ENCODE results near the gene HPD.
"Not testable (repeated sequence)": the region's sequence is repeated elsewhere in the genome, so short reads cannot be mapped to it uniquely, and the experiment has no call there.

HPD gene

DNA sequence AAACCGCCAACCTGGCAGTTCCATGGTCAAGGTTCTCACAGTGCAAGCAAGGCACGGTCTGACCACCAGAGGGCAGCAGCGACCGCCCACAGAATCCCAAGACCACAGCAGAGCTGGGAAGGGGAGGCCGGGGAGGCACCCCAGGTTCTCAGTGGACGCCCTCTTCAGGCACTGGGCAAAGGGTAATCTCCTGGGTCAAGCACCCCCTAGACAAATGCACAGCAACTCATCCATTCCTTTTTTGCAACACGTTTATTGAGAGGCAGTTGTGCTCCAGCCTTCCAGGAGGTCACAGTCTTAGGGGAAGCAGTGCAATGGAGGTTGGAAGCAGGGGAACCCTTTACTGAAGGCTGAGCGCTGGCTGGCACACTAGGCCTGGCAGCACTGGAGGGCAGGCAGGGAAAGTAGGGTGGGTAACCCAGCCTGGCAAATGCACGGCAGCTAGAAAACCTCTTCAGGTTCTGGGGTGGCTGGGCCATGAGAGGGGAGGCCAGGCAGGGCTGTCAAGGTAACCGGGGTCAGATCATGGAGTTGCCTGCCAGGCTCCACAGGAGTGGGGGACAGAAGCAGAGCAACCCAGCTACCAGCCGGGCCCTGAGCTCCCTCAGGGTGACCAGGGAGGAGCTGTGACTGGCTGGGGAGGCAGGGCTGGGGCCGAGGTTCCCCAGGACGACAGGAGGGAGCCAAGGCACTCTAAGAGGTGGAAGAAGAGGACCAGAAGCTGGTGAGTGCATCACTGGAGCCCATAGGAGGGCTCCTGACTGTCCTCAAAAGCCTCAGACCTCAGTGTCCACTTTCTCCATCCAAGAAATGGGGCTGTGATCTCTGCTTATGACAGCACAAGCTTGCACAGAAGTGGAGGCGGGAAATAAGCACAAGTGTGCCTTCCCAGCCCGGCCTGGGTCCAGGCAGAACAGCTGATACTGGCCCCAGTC, 63.4 kb downstream of the HPD start:
- H3K27ac Mint-ChIP-seq, result peak overlapping the region; percentile 96
- peak overlapping the region; percentile 80 for H3K4me3 Mint-ChIP-seq
- no peaks in the 10 kb centered on the region for H3K9me3 Mint-ChIP-seq
- H3K36me3 Mint-ChIP-seq (ENCODE audit: low read depth), result peaks cover 34% of the 10 kb centered on the region
- no peaks in the 10 kb centered on the region for H3K27me3 Mint-ChIP-seq (ENCODE audit: low read depth)
- peaks cover 45% of the 10 kb centered on the region for H3K4me1 Mint-ChIP-seq (ENCODE audit: low read depth)

DNA sequence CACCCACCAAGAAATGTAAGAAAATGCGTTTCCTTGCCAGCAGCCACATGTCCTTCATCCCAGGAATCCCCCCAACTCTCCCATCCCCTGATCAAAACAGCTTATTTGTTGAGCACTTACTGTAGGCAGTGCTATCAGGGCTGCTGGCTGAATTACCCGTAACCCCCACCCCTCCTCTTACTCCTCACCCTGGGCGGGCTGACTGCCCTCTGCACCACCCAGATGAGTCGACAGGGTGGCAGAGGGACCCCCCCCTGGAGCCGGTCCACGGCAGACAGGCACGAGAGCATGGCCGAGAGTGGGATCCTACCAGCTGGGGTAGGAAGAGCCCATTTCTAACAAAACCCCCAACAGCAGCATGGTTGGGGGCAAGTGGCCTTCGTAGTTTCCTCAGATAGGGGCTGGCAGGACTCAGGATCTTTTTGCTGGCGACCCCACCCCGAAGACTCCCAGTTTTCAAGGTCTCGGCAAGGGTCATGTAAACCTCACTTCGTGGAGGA, 64.1 kb downstream of the HPD start:
- Mint-ChIP-seq H3K4me1 (ENCODE audit: low read depth) (peaks cover 49% of the 10 kb centered on the region), H3K9me3 (no peaks in the 10 kb centered on the region), H3K36me3 (ENCODE audit: low read depth) (peaks cover 36% of the 10 kb centered on the region), H3K27me3 (ENCODE audit: low read depth) (no peaks in the 10 kb centered on the region), H3K27ac (peak overlapping the region; percentile 96), H3K4me3 (peak overlapping the region; percentile 80)

DNA sequence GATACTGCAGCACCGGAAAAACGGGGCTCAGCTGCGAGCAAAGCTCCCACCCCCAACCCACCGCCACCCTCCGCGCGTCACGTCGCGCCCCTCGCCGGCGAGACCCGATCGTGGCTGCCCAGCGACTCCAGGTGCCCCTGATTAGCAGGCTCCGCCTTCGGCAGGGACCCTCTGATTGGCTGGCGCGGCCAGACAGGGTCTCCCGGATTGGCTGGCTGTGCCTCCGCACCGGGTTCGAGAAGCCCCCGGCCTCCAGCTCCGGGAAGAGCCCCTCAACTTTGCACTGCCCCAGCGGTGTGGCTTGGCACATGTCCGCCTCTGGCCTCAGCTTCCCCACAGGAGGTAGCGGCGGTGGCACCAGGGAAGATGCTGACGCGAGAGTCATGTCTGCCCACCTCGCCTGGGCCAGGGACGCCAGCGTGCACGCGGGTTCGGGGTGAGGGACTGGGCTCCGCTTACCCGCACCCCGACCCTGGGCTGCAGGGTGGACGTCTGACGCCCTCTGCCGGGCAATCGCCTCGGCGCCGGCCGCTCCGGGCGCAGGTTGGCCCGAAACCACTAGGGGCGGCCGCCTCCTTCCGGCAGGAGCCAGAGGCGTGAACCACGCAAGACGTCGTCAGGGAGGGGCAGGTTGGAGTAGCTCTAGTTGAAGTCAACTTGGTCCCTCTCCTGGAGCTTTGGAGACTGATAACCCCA, 64.7 kb downstream of the HPD start:
- Mint-ChIP-seq H3K9me3 (no peaks in the 10 kb centered on the region), H3K27ac (peak overlapping the region; percentile 96), H3K4me3 (peak overlapping the region; percentile 80), H3K36me3 (ENCODE audit: low read depth) (peaks cover 31% of the 10 kb centered on the region), H3K4me1 (ENCODE audit: low read depth) (peaks cover 49% of the 10 kb centered on the region), H3K27me3 (ENCODE audit: low read depth) (no peaks in the 10 kb centered on the region)

DNA sequence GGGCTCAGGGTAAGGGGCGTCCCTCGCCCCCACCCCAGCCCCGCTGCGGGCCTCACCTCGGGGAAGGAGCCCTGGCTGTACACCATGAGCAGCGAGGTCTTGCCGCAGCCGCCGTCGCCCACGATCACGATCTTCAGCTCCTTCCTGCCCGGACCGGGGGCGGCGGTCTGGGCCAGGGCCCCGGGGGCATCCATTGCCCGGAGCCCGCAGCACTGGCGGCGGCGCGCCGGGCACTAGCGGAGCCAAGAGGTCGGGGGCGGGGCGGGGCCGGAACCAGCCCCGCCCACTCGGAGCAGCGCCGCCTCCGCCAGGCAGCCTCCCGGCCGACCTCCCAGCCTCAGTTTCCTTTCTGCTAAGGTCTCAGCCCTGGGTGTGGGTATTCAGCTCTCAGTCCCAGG, 65.2 kb downstream of the HPD start, which contains the start of gene RHOF:
RHOF (minus strand) TSS at position 249 of the 398 bp plus-strand sequence; CDS start at position 194, 55 bp downstream.
- Mint-ChIP-seq H3K9me3 (no peaks in the 10 kb centered on the region), H3K27ac (peak within 1 kb of the TSS; percentile 96), H3K36me3 (ENCODE audit: low read depth) (peaks cover 27% of the 10 kb centered on the region), H3K27me3 (ENCODE audit: low read depth) (no peaks in the 10 kb centered on the region), H3K4me1 (ENCODE audit: low read depth) (peaks cover 47% of the 10 kb centered on the region), H3K4me3 (peak within 1 kb of the TSS; percentile 91)

DNA sequence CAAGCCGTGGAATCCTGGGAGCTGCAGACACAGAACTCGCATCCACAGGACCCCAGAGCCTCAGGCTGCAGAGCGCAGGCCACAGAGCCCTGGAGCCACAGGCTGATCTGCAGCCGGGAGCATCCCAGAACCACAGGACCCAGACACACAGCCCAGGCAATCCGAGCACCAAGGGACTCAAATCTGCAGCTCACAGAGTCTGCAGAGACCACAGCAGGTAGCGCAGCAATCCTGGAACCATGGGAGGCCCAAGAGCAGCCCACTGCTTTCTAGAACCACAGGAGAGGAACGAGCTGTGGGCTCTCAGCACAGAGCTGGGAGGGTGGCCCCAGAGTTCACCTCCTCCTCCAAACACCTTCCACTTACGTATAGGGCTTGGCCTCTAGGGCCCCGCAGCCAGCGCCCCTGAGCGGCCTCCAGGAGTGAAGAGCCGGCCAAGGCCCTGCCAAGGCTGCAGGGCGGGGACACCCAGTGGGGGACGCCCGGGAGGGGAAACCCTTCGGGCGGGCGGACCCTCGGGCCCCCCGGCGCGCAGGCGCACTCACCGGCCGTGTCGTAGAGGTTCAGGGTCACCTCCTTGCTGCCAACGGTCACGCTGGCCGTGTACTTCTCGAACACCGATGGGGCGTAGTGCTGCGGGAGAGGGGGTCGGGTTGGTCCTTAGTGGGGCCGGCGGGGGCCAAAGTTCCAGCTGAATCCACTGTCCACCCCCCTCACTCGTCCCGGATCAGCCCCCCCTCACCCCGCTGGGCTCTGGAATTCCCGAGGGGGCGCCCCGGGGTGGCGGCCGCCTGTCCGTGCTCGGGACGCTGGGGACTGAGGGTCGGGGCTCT, 65.8 kb downstream of the HPD start:
- peaks cover 24% of the 10 kb centered on the region for H3K36me3 Mint-ChIP-seq (ENCODE audit: low read depth)
- H3K9me3 Mint-ChIP-seq, result no peaks in the 10 kb centered on the region
- H3K4me3 Mint-ChIP-seq, result peak overlapping the region; percentile 91
- peak overlapping the region; percentile 88 for H3K27ac Mint-ChIP-seq
- no peaks in the 10 kb centered on the region for H3K27me3 Mint-ChIP-seq (ENCODE audit: low read depth)
- peaks cover 49% of the 10 kb centered on the region for H3K4me1 Mint-ChIP-seq (ENCODE audit: low read depth)

DNA sequence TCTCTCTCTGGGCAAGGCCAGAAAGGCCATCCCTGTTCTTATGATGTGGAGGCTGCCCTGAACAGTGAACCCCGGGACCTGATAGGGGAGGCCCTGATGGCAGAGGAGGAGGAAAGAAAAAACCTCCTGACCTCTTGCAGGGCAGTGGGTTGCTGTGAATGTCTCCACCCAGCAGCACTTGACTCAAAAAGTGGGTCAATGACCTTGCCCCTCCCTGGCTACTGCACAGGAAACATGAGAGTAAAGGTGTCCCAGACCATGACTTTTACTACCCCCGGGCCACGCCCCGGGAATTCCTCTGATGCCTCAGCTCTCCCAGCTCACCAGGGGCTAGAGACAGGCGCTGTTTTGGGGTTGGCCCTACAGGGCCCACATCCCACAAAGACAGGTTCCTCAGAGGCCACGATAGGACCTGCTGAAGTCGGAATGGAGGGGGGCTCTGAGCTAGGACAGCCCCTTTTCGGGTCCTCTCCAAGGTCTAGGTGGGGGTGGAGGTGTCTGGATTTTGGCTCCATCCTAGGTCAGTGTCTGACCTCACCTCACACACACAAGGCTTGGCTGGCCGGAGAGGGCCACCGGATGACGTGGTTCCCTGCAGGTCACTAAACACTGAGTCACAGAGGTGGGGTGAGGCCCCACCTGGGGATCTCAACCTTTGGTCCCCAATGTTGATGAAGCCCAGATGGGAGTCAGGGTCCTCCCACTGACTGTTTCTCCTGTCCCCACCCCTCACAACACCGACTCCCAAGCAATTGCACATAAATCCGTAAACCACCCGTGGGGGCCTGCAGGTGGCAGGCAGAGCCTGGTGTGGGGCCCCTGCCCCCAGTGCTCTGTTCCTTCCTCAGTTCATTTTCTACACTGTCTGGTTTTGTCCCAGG, 66.7 kb downstream of the HPD start:
- Mint-ChIP-seq H3K27ac (peak overlapping the region; percentile 88), H3K9me3 (no peaks in the 10 kb centered on the region), H3K4me3 (peak overlapping the region; percentile 91), H3K27me3 (ENCODE audit: low read depth) (no peaks in the 10 kb centered on the region), H3K36me3 (ENCODE audit: low read depth) (peaks cover 22% of the 10 kb centered on the region), H3K4me1 (ENCODE audit: low read depth) (peaks cover 53% of the 10 kb centered on the region)

DNA sequence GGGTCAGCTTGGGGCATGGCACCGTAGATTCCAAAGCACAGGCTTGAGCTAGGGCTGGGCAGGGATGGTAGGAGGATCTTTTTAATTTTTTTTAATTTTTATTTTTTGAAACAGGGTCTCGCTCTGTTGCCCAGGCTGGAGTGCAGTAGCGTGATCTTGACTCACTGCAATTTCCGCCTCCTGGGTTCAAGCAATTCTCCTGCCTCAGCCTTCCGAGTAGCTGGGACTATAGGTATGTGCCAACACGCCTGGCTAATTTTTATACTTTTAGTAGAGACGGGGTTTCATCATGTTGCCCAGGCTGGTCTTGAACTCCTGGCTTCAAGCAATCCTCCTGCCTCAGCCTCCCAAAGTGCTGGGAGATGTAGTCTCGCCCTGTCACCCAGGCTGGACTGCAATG, 67.9 kb downstream of the HPD start:
- peaks cover 28% of the 10 kb centered on the region for H3K36me3 Mint-ChIP-seq (ENCODE audit: low read depth)
- H3K9me3 Mint-ChIP-seq; H3K27me3 Mint-ChIP-seq (ENCODE audit: low read depth): not testable (repeated sequence)
- peak overlapping the region; percentile 97 for H3K27ac Mint-ChIP-seq
- H3K4me3 Mint-ChIP-seq, result peak overlapping the region; percentile 91
- peaks cover 59% of the 10 kb centered on the region for H3K4me1 Mint-ChIP-seq (ENCODE audit: low read depth)

DNA sequence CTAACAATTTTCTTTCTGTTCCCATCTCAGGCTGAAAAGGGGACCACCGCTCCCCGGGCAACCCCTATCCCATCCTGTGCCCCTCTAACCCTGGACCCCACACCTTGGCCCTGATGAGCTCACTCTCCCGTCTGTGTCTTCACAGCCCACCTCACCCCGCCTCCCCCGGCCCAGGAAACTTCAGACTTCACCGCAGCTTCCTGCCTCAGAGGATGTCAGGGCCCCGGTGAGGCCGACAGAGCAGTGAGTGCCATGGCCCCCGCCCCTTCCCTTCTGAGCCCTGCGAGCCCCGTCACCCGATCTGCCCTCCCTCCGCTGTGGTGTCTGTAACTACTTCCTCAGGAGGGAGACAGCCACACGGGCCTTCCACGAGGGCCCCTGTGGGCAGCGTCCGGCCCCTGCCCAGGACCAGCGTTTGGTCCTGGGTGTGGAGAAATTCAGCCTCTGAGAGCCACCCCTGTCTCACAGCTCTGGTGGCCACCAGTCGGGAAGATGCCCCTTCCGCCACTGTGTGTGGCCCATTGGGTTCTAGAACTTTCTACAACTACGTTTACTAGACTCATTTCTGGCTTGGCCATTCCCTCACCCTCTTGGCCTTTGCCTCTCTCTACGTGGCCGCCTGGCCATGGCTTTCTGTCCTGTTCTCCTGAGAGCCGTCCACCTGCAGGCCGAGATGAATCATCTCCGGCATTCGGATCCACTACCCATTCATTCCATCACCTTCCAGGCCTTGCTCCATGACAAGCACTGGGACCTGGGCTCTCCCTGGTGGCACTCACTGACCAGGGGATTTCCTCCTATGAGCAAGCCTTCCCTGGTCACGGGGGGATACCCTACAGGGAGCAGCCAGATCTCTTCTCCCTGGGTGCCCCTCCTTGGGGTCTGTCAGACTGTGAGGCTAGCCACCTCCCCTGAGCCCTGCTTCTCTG, 68.6 kb downstream of the HPD start:
- no peaks in the 10 kb centered on the region for H3K9me3 Mint-ChIP-seq
- peak overlapping the region; percentile 97 for H3K27ac Mint-ChIP-seq
- H3K27me3 Mint-ChIP-seq (ENCODE audit: low read depth), result no peaks in the 10 kb centered on the region
- peak overlapping the region; percentile 87 for H3K4me3 Mint-ChIP-seq
- peaks cover 25% of the 10 kb centered on the region for H3K36me3 Mint-ChIP-seq (ENCODE audit: low read depth)
- H3K4me1 Mint-ChIP-seq (ENCODE audit: low read depth), result peaks cover 57% of the 10 kb centered on the region
